Measurements from ENCODE around the gene ERICH6B. TPM values are rescaled to one million over a fixed set of nuclear protein-coding genes. Genes with fewer than 3 reads are reported as not detected.

The ERICH6B gene
- polyA plus RNA-seq, 3 donors, result 1.1 to 1.5 (median 1.1) TPM

GRCh38 chr13:45545686-45546409, 69.7 kb downstream of the ERICH6B start:
- no peak for DNase-seq (ENCODE audit: low read depth in 3 of 3, low spot score in 2 of 3)

- no peak for DNase-seq (ENCODE audit: low read depth in 3 of 3, low spot score in 2 of 3)
Observed at GRCh38 chr13:45544520-45544919, 71.0 kb downstream of the ERICH6B start.

- DNase-seq (ENCODE audit: low read depth in 3 of 3, low spot score in 2 of 3), result no peak
Observed at GRCh38 chr13:45542878-45543277, 72.7 kb downstream of the ERICH6B start.

- no peak for DNase-seq (ENCODE audit: low read depth in 3 of 3, low spot score in 2 of 3)
Observed at GRCh38 chr13:45542391-45542790, 73.1 kb downstream of the ERICH6B start.

- DNase-seq (ENCODE audit: low read depth in 3 of 3, low spot score in 2 of 3), result no peak
Observed at GRCh38 chr13:45541806-45542205, 73.7 kb downstream of the ERICH6B start.

GRCh38 chr13:45540864-45541263, 74.7 kb downstream of the ERICH6B start:
- no peak for DNase-seq (ENCODE audit: low read depth in 3 of 3, low spot score in 2 of 3)

- DNase-seq (ENCODE audit: low read depth in 3 of 3, low spot score in 2 of 3), result no peak
Observed at GRCh38 chr13:45540195-45540594, 75.3 kb downstream of the ERICH6B start.

GRCh38 chr13:45538382-45538781, 77.2 kb downstream of the ERICH6B start:
- DNase-seq (ENCODE audit: low read depth in 3 of 3, low spot score in 2 of 3), result no peak

GRCh38 chr13:45537516-45537915, 78.0 kb downstream of the ERICH6B start:
- DNase-seq (ENCODE audit: low read depth in 3 of 3, low spot score in 2 of 3), result no peak

- DNase-seq (ENCODE audit: low read depth in 3 of 3, low spot score in 2 of 3), result no peak
Observed at GRCh38 chr13:45536224-45536623, 79.3 kb downstream of the ERICH6B start.

- no peak for DNase-seq (ENCODE audit: low read depth in 3 of 3, low spot score in 2 of 3)
Observed at GRCh38 chr13:45534604-45535003, 80.9 kb downstream of the ERICH6B start.

GRCh38 chr13:45529758-45530157, 85.8 kb downstream of the ERICH6B start:
- DNase-seq (ENCODE audit: low read depth in 3 of 3, low spot score in 2 of 3), result no peak

GRCh38 chr13:45527699-45528462, 87.7 kb downstream of the ERICH6B start:
- no peak for DNase-seq (ENCODE audit: low read depth in 3 of 3, low spot score in 2 of 3)

- no peak for DNase-seq (ENCODE audit: low read depth in 3 of 3, low spot score in 2 of 3)
Observed at GRCh38 chr13:45522571-45522970, 93.0 kb downstream of the ERICH6B start.

- DNase-seq (ENCODE audit: low read depth in 3 of 3, low spot score in 2 of 3), result no peak
Observed at GRCh38 chr13:45521297-45521696, 94.2 kb downstream of the ERICH6B start.

- no peak for DNase-seq (ENCODE audit: low read depth in 3 of 3, low spot score in 2 of 3)
Observed at GRCh38 chr13:45519493-45519892, 96.0 kb downstream of the ERICH6B start.

GRCh38 chr13:45518525-45519245, 96.9 kb downstream of the ERICH6B start:
- no peak for DNase-seq (ENCODE audit: low read depth in 3 of 3, low spot score in 2 of 3)

GRCh38 chr13:45516757-45517156, 98.8 kb downstream of the ERICH6B start:
- DNase-seq (ENCODE audit: low read depth in 3 of 3, low spot score in 2 of 3), result no peak

- DNase-seq (ENCODE audit: low read depth in 3 of 3, low spot score in 2 of 3), result no peak
Observed at GRCh38 chr13:45512098-45512496, 103.4 kb downstream of the ERICH6B start.

- peak; percentile 59 to 63 (median 61) for DNase-seq (ENCODE audit: low read depth in 3 of 3, low spot score in 2 of 3)
Observed at GRCh38 chr13:45511310-45512097, 104.0 kb downstream of the ERICH6B start.

- no peak for DNase-seq (ENCODE audit: low read depth in 3 of 3, low spot score in 2 of 3)
Observed at GRCh38 chr13:45510672-45511071, 104.9 kb downstream of the ERICH6B start.

All from right renal cortex interstitium (tissue), 3 donors.